ENCODE measurements around the gene NEBL.

- no peak for TF ChIP-seq CTCF (IDR thresholded peaks at IDR 0.05)
- no peak for TF ChIP-seq POLR2A (IDR thresholded peaks at IDR 0.05)
- no peak for TF ChIP-seq EP300 (IDR thresholded peaks at IDR 0.05)
- no peak for TF ChIP-seq POLR2AphosphoS5 (IDR thresholded peaks at IDR 0.05)
These were observed 57.2 kb downstream of the NEBL start for GRCh38 chr10:20839910-20840309.
